CD14-positive monocyte (primary cell): ENCODE measurements around the gene TIMP2. TPM values are rescaled to one million over a fixed set of nuclear protein-coding genes. Genes with fewer than 3 reads are reported as not detected.

ENCODE experiments used
- DNase-seq, 3 donors: peaks; one replicate each; pipeline ENCODE4 v3.0.0-alpha.2; 2011 to 2022
- H2AFZ ChIP-seq: 2 replicates; pipeline ENCODE4 v1.6.0; 2012; ENCODE audit warnings: mild to moderate bottlenecking, low read depth, low read length, inconsistent platforms; ENCODE audit not compliant: insufficient read depth, poor library complexity, severe bottlenecking
- H3K27ac ChIP-seq, 2 donors: 1 replicate in 1 of 2; 2 replicates in 1 of 2; pipeline ENCODE4 v1.5.1; 2012 to 2013; ENCODE audit warnings: low read length in 2 of 2, control low read depth in 1 of 2, inconsistent platforms in 1 of 2, low read depth in 1 of 2, mild to moderate bottlenecking in 1 of 2
- H3K27me3 ChIP-seq, 2 donors: one replicate each; pipeline versions ENCODE4 v1.6.0 to v1.6.1; 2011 to 2013; ENCODE audit warnings: low read length in 2 of 2; ENCODE audit not compliant: control insufficient read depth in 2 of 2, insufficient read depth in 2 of 2
- H3K36me3 ChIP-seq, 2 donors: replicated peaks in 1 of 2; 1 replicate in 1 of 2; 2 replicates in 1 of 2; pipeline versions ENCODE4 v1.5.1 to v1.6.1; 2012 to 2013; ENCODE audit warnings: low read length in 2 of 2, control low read depth in 1 of 2, inconsistent platforms in 1 of 2, mild to moderate bottlenecking in 1 of 2; ENCODE audit not compliant: insufficient read depth in 2 of 2, control insufficient read depth in 1 of 2
- H3K4me1 ChIP-seq, 2 donors: 1 replicate in 1 of 2; 2 replicates in 1 of 2; pipeline versions ENCODE4 v1.5.1 to v1.6.1; 2012 to 2013; ENCODE audit warnings: low read length in 2 of 2, control low read depth in 1 of 2, inconsistent platforms in 1 of 2, mild to moderate bottlenecking in 1 of 2, moderate library complexity in 1 of 2; ENCODE audit not compliant: insufficient read depth in 2 of 2, control insufficient read depth in 1 of 2
- H3K4me2 ChIP-seq: replicated peaks from 2 replicates; pipeline ENCODE3; 2012; ENCODE audit warnings: low read length, moderate library complexity, mild to moderate bottlenecking; ENCODE audit not compliant: poor library complexity, severe bottlenecking; ENCODE audit errors: extremely low read depth
- H3K4me3 ChIP-seq, 3 experiments: fragments of 200-600 bp in 1 of 3; sonication (generic) in 1 of 3; replicated peaks in 1 of 3; 1 replicate in 2 of 3; 2 replicates in 1 of 3; pipeline ENCODE4 v1.5.1; 2011 to 2013; ENCODE audit warnings: low read length in 3 of 3, mild to moderate bottlenecking in 3 of 3, control low read depth in 2 of 3, low read depth in 2 of 3, inconsistent platforms in 1 of 3, moderate library complexity in 1 of 3
- H3K79me2 ChIP-seq: 2 replicates; pipeline ENCODE4 v1.6.0; 2012; ENCODE audit warnings: mild to moderate bottlenecking, control low read depth, inconsistent platforms, low read length, moderate library complexity; ENCODE audit not compliant: insufficient read depth
- H3K9ac ChIP-seq: 2 replicates; pipeline ENCODE4 v1.6.0; 2017; ENCODE audit warnings: low read length, mild to moderate bottlenecking; ENCODE audit not compliant: insufficient read depth, poor library complexity, severe bottlenecking
- H3K9me3 ChIP-seq, 2 donors: replicated peaks in 1 of 2; 1 replicate in 1 of 2; 2 replicates in 1 of 2; pipeline versions ENCODE4 v1.5.1 to v1.6.1; 2012 to 2013; ENCODE audit warnings: low read length in 2 of 2, control low read depth in 1 of 2; ENCODE audit not compliant: control insufficient read depth in 1 of 2, insufficient read depth in 1 of 2
- H4K20me1 ChIP-seq: 2 replicates; pipeline ENCODE4 v1.6.0; 2012; ENCODE audit warnings: mild to moderate bottlenecking, low read length, control low read depth, moderate library complexity; ENCODE audit not compliant: insufficient read depth
- H3K27ac Mint-ChIP-seq, 7 donors: one replicate each; pipeline ENCODE4 v1.8.0; 2020; ENCODE audit warnings: mild to moderate bottlenecking in 7 of 7, mixed read lengths in 7 of 7, moderate library complexity in 6 of 7, inconsistent platforms in 2 of 7
- H3K27me3 Mint-ChIP-seq, 3 donors: one replicate each; pipeline ENCODE4 v1.8.0; 2021 to 2022; ENCODE audit warnings: low read depth in 3 of 3, mild to moderate bottlenecking in 3 of 3, mixed read lengths in 3 of 3, moderate library complexity in 3 of 3, inconsistent platforms in 1 of 3
- H3K36me3 Mint-ChIP-seq, 2 donors: one replicate each; pipeline ENCODE4 v1.8.0; 2020; ENCODE audit warnings: mixed read lengths in 2 of 2, inconsistent platforms in 1 of 2, mild to moderate bottlenecking in 1 of 2
- H3K4me1 Mint-ChIP-seq: one replicate; pipeline ENCODE4 v1.8.0; 2020; ENCODE audit warnings: mild to moderate bottlenecking, mixed read lengths
- H3K4me3 Mint-ChIP-seq, 2 donors: one replicate each; pipeline ENCODE4 v1.8.0; 2020; ENCODE audit warnings: mild to moderate bottlenecking in 2 of 2, mixed read lengths in 2 of 2, moderate library complexity in 1 of 2
- H3K9me3 Mint-ChIP-seq, 7 donors: one replicate each; pipeline ENCODE4 v1.8.0; 2020 to 2022; ENCODE audit warnings: mixed read lengths in 7 of 7, mild to moderate bottlenecking in 6 of 7, moderate library complexity in 6 of 7, inconsistent platforms in 2 of 7
- WGBS: methylation state at CpG from one replicate; pipeline ENCODE4 v1.1.5; 2013; ENCODE audit warnings: missing lambda C conversion rate; ENCODE audit not compliant: insufficient coverage; 5-methylcytosine and 5-hydroxymethylcytosine counted together
- intact Hi-C, 2 donors: fragments of 100-400 bp; cut with micrococcal nuclease; formaldehyde crosslinking; loops; one replicate each; pipeline versions ENCODE4 v1.15.0 to v1.15.1; 2023
- polyA plus RNA-seq, 3 donors: library from polyadenylated mRNA; depleted of rRNA in 1 of 3; unstranded in 2 of 3; stranded (reverse) in 1 of 3; fragments of 300-500 nt in 2 of 3; fragments of >200 nt in 1 of 3; fragmentation: Illumina TruSeq in 2 of 3; gene quantifications; 1 replicate in 2 of 3; 2 replicates in 1 of 3; pipeline ENCODE4 v1.2.3, GENCODE V29; 2012 to 2021
- TF ChIP-seq, protein P1 (sequence below): fragments of 200-600 bp; IDR thresholded peaks from one replicate; pipeline ENCODE4 v1.8.0; 2022; ENCODE audit warnings: antibody characterized with exemption, mild to moderate bottlenecking

TIMP2 gene
- polyA plus RNA-seq, 3 donors: 4.5 to 101 (median 6.4) TPM

DNA sequence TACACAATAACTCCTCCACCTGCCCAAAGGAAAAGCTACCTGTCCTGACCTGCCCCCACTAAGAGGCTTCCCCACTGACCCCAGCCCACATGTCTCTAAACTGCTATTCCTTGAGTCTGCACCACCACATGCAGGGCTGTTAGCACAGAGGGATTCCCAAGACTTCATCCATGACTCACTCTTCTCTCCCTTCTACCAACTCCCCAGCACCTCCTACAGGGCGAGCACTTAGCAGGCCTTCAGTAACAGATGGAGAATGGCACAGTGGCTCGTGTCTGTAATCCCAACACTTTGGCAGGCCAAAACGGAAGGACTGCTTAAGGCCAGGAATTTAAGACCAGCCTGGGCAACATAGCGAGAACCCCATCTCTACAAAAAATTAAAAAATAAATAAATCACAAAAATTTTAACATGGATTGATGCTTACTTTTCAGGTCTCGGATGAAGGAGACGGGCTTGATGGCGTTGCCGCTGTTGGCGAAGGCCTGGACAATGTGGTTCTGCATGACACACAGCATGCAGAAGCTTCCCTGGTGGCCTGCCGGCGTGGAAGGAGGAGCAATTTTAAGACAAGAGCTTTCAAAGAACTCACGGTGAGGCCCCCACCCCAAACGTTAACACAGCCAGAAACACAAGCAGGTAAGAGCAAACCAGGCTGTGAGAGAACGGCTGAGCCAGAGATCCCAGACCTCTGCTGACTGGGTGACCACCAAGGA is 96.6 kb downstream of the TIMP2 start:
- no peak overlapping the region for H3K4me3 ChIP-seq
- peaks cover 9% of the 10 kb centered on the region for H3K79me2 ChIP-seq
- Mint-ChIP-seq H3K4me1 (peaks cover 35% of the 10 kb centered on the region), H3K36me3 (peaks cover 81 to 91% of the 10 kb centered on the region in 2 donors), H3K4me3 (no peak overlapping the region), H3K9me3 (peaks cover 0 to 2% (median 0%) of the 10 kb centered on the region in 7 donors), H3K27me3 (peaks cover 0 to 2% (median 0%) of the 10 kb centered on the region in 3 donors), H3K27ac (peak overlapping the region in 5 of 7 donors; percentile 5 to 91 (median 73))
- H3K4me2 ChIP-seq: no peak overlapping the region
- over 99% methylated on average over 8 of the region's 14 CpGs for WGBS
- no peaks in the 10 kb centered on the region for H3K27me3 ChIP-seq
- peaks cover 26% of the 10 kb centered on the region for H4K20me1 ChIP-seq
- peaks cover 57 to 84% of the 10 kb centered on the region in 2 donors for H3K36me3 ChIP-seq
- H2AFZ ChIP-seq: no peak overlapping the region
- peak; percentile 19 to 72 (median 24) for DNase-seq
- H3K4me1 ChIP-seq: peaks cover 30 to 34% of the 10 kb centered on the region in 2 donors
- H3K9ac ChIP-seq: no peak overlapping the region
- H3K27ac ChIP-seq: no peak overlapping the region
- H3K9me3 ChIP-seq: no peaks in the 10 kb centered on the region
- intact Hi-C loops: loop anchor here in 1 of 2 donors (2.0 kb wide), 1 partner anchor 14 kb away; no protein-coding TSS in a partner anchor
- TF ChIP-seq, protein P1, sequence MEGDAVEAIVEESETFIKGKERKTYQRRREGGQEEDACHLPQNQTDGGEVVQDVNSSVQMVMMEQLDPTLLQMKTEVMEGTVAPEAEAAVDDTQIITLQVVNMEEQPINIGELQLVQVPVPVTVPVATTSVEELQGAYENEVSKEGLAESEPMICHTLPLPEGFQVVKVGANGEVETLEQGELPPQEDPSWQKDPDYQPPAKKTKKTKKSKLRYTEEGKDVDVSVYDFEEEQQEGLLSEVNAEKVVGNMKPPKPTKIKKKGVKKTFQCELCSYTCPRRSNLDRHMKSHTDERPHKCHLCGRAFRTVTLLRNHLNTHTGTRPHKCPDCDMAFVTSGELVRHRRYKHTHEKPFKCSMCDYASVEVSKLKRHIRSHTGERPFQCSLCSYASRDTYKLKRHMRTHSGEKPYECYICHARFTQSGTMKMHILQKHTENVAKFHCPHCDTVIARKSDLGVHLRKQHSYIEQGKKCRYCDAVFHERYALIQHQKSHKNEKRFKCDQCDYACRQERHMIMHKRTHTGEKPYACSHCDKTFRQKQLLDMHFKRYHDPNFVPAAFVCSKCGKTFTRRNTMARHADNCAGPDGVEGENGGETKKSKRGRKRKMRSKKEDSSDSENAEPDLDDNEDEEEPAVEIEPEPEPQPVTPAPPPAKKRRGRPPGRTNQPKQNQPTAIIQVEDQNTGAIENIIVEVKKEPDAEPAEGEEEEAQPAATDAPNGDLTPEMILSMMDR: peak; percentile 21

DNA sequence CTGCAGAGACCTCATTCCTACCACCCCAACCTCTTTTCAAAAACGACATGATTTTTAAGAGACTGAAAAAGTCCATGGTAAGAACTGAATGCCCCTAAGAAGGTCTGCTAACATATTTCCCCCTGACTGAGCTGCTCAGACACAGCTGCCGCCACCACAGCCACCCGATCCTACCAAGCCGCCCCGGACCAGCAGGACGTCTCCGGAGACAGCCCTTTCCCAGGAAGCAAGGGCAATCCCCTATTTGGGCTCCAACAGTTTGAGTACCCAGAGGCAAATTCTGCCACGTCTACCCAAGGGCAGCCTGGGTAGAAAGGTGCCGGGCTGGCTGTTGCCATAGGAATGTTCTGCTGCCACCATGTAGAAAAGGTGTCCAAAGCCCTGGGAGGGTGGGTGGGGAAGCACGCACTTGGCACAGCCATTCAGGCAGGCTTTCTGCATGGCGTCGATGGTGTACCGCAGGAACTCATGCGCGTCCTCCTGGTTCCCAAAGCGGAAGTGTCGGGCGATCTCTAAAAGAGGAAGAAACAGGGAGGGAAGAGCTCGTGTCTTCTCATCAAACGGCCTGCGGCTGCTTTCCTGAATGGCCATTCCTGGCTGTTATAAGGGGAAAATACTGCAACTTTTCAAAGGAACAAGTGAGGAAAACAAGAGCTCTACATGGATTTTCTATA is 98.2 kb downstream of the TIMP2 start:
- no peaks in the 10 kb centered on the region for H3K27me3 ChIP-seq
- Mint-ChIP-seq H3K4me3 (peak overlapping the region; percentile 34 to 61), H3K9me3 (peaks cover 0 to 2% (median 0%) of the 10 kb centered on the region in 7 donors), H3K4me1 (peaks cover 37% of the 10 kb centered on the region), H3K27me3 (peaks cover 0 to 2% (median 0%) of the 10 kb centered on the region in 3 donors), H3K36me3 (peaks cover 82 to 91% of the 10 kb centered on the region in 2 donors), H3K27ac (peak overlapping the region; percentile 88 to 95 (median 91))
- TF ChIP-seq, protein P1: no peak
- H3K4me2 ChIP-seq: peak overlapping the region; percentile 46
- peak; percentile 66 to 85 (median 85) for DNase-seq
- peaks cover 9% of the 10 kb centered on the region for H3K79me2 ChIP-seq
- peaks cover 33% of the 10 kb centered on the region for H4K20me1 ChIP-seq
- peaks cover 57 to 83% of the 10 kb centered on the region in 2 donors for H3K36me3 ChIP-seq
- peak overlapping the region; percentile 75 to 86 for H3K27ac ChIP-seq
- no peaks in the 10 kb centered on the region for H3K9me3 ChIP-seq
- WGBS: 56% methylated on average over 15 of the region's 21 CpGs
- H2AFZ ChIP-seq: no peak overlapping the region
- peak overlapping the region in 1 of 3 experiments; percentile 20 for H3K4me3 ChIP-seq
- peaks cover 30 to 34% of the 10 kb centered on the region in 2 donors for H3K4me1 ChIP-seq
- intact Hi-C loops: no loop called here
- no peak overlapping the region for H3K9ac ChIP-seq
